Activated CD4-positive, alpha-beta T cell treated with anti-CD3 and anti-CD28 coated beads, Interleukin-10, Interleukin-2, amounts not matched to agents 100 ng/mL and 50 ng/mL, durations not matched to agents 16 hours and 8 hours (primary cell): ENCODE measurements around the gene ATP13A3.

Source experiments
- DNase-seq: peaks from one replicate; pipeline ENCODE4 v3.0.0-alpha.2; 2020

The ATP13A3 gene

GRCh38 chr3:194474675-194475074 is 12.1 kb downstream of the ATP13A3 start:
- DNase-seq, result no peak

GRCh38 chr3:194472290-194472920 is 14.4 kb downstream of the ATP13A3 start:
- peak; percentile 66 for DNase-seq

- DNase-seq, result no peak
These were observed 14.9 kb downstream of the ATP13A3 start for GRCh38 chr3:194471863-194472262.

- no peak for DNase-seq
These were observed 16.2 kb downstream of the ATP13A3 start for GRCh38 chr3:194470615-194471014.

GRCh38 chr3:194469977-194470376 is 16.8 kb downstream of the ATP13A3 start:
- DNase-seq, result no peak

- DNase-seq, result no peak
These were observed 18.7 kb downstream of the ATP13A3 start for GRCh38 chr3:194468086-194468485.

- no peak for DNase-seq
These were observed 19.9 kb downstream of the ATP13A3 start for GRCh38 chr3:194466761-194467356.

- DNase-seq, result no peak
These were observed 20.8 kb downstream of the ATP13A3 start for GRCh38 chr3:194465920-194466570.

- DNase-seq, result no peak
These were observed 21.6 kb downstream of the ATP13A3 start for GRCh38 chr3:194465246-194465645.

- no peak for DNase-seq
These were observed 22.1 kb downstream of the ATP13A3 start for GRCh38 chr3:194464692-194465091.

GRCh38 chr3:194462936-194463335 is 23.9 kb downstream of the ATP13A3 start:
- no peak for DNase-seq

GRCh38 chr3:194460566-194460965 is 26.2 kb downstream of the ATP13A3 start:
- no peak for DNase-seq

GRCh38 chr3:194458131-194458530 is 28.7 kb downstream of the ATP13A3 start:
- DNase-seq, result no peak

- DNase-seq, result no peak
These were observed 31.3 kb downstream of the ATP13A3 start for GRCh38 chr3:194455481-194455880.

- DNase-seq, result no peak
These were observed 36.5 kb downstream of the ATP13A3 start for GRCh38 chr3:194450341-194450740.

GRCh38 chr3:194449913-194450312 is 36.9 kb downstream of the ATP13A3 start:
- no peak for DNase-seq

- DNase-seq, result no peak
These were observed 39.1 kb downstream of the ATP13A3 start for GRCh38 chr3:194447657-194448056.

GRCh38 chr3:194447161-194447560 is 39.6 kb downstream of the ATP13A3 start:
- peak; percentile 27 for DNase-seq

- no peak for DNase-seq
These were observed 40.0 kb downstream of the ATP13A3 start for GRCh38 chr3:194446754-194447153.

- DNase-seq, result no peak
These were observed 40.6 kb downstream of the ATP13A3 start for GRCh38 chr3:194446172-194446571.

- DNase-seq, result no peak
These were observed 42.9 kb downstream of the ATP13A3 start for GRCh38 chr3:194443901-194444300.

- DNase-seq, result no peak
These were observed 46.0 kb downstream of the ATP13A3 start for GRCh38 chr3:194440756-194441155.

GRCh38 chr3:194439881-194440550 is 46.8 kb downstream of the ATP13A3 start:
- DNase-seq, result no peak

GRCh38 chr3:194434503-194434902 is 52.3 kb downstream of the ATP13A3 start:
- DNase-seq, result no peak
